ENCODE results near the gene KRTAP5-11.
"Not testable (repeated sequence)": the region's sequence is repeated elsewhere in the genome, so short reads cannot be mapped to it uniquely, and the experiment has no call there.

The KRTAP5-11 gene

GRCh38 chr11:71581826-71582225 is 849 bp downstream of the KRTAP5-11 start:
- Histone ChIP-seq H3K36me3 (ENCODE audit: control insufficient read depth, insufficient read depth, low read length) (no peaks in the 10 kb centered on the region), H3K4me3 (ENCODE audit: insufficient read depth, low read depth, low read length) (no peak overlapping the region), H3K4me1 (ENCODE audit: control insufficient read depth, insufficient read depth, low read length) (no peaks in the 10 kb centered on the region), H3K9me3 (ENCODE audit: control insufficient read depth, low read length) (no peaks in the 10 kb centered on the region), H3K27ac (ENCODE audit: insufficient read depth, low read depth, low read length, poor library complexity, severe bottlenecking) (no peak overlapping the region), H3K27me3 (ENCODE audit: control insufficient read depth, insufficient read depth, low read length, poor library complexity, severe bottlenecking) (no peaks in the 10 kb centered on the region)
- 91 to 95% methylated on average over 4 of the region's 4 CpGs for WGBS, 2 experiments

GRCh38 chr11:71580057-71581003 is 2.3 kb downstream of the KRTAP5-11 start:
- 26 to 35% methylated on average over 8 of the region's 8 CpGs for WGBS, 2 experiments
- no peak overlapping the region for H3K4me3 ChIP-seq (ENCODE audit: insufficient read depth, low read depth, low read length)
- no peak overlapping the region for H3K27ac ChIP-seq (ENCODE audit: insufficient read depth, low read depth, low read length, poor library complexity, severe bottlenecking)
- no peaks in the 10 kb centered on the region for H3K4me1 ChIP-seq (ENCODE audit: control insufficient read depth, insufficient read depth, low read length)
- no peaks in the 10 kb centered on the region for H3K27me3 ChIP-seq (ENCODE audit: control insufficient read depth, insufficient read depth, low read length, poor library complexity, severe bottlenecking)
- no peaks in the 10 kb centered on the region for H3K36me3 ChIP-seq (ENCODE audit: control insufficient read depth, insufficient read depth, low read length)
- no peaks in the 10 kb centered on the region for H3K9me3 ChIP-seq (ENCODE audit: control insufficient read depth, low read length)

- H3K4me1 ChIP-seq (ENCODE audit: control insufficient read depth, insufficient read depth, low read length); H3K36me3 ChIP-seq (ENCODE audit: control insufficient read depth, insufficient read depth, low read length); H3K27me3 ChIP-seq (ENCODE audit: control insufficient read depth, insufficient read depth, low read length, poor library complexity, severe bottlenecking); H3K27ac ChIP-seq (ENCODE audit: insufficient read depth, low read depth, low read length, poor library complexity, severe bottlenecking); H3K4me3 ChIP-seq (ENCODE audit: insufficient read depth, low read depth, low read length); H3K9me3 ChIP-seq (ENCODE audit: control insufficient read depth, low read length): not testable (repeated sequence)
- WGBS, 2 experiments: 71 to 76% methylated on average over 7 of the region's 7 CpGs
These were observed 3.2 kb downstream of the KRTAP5-11 start for GRCh38 chr11:71579513-71579912.

GRCh38 chr11:71577469-71578004 is 5.1 kb downstream of the KRTAP5-11 start:
- WGBS, 2 experiments: 92 to 94% methylated on average over 7 of the region's 7 CpGs
- H3K36me3 ChIP-seq (ENCODE audit: control insufficient read depth, insufficient read depth, low read length): no peaks in the 10 kb centered on the region
- H3K4me1 ChIP-seq (ENCODE audit: control insufficient read depth, insufficient read depth, low read length): no peaks in the 10 kb centered on the region
- H3K27me3 ChIP-seq (ENCODE audit: control insufficient read depth, insufficient read depth, low read length, poor library complexity, severe bottlenecking): no peaks in the 10 kb centered on the region
- H3K9me3 ChIP-seq (ENCODE audit: control insufficient read depth, low read length): no peaks in the 10 kb centered on the region
- H3K27ac ChIP-seq (ENCODE audit: insufficient read depth, low read depth, low read length, poor library complexity, severe bottlenecking): no peak overlapping the region
- no peak overlapping the region for H3K4me3 ChIP-seq (ENCODE audit: insufficient read depth, low read depth, low read length)

GRCh38 chr11:71576688-71577465 is 5.8 kb downstream of the KRTAP5-11 start:
- not testable (repeated sequence) for H3K9me3 ChIP-seq (ENCODE audit: control insufficient read depth, low read length); H3K36me3 ChIP-seq (ENCODE audit: control insufficient read depth, insufficient read depth, low read length); H3K4me1 ChIP-seq (ENCODE audit: control insufficient read depth, insufficient read depth, low read length); H3K27ac ChIP-seq (ENCODE audit: insufficient read depth, low read depth, low read length, poor library complexity, severe bottlenecking); H3K4me3 ChIP-seq (ENCODE audit: insufficient read depth, low read depth, low read length); H3K27me3 ChIP-seq (ENCODE audit: control insufficient read depth, insufficient read depth, low read length, poor library complexity, severe bottlenecking)
- WGBS, 2 experiments: 94 to 95% methylated on average over 33 to 38 of the region's 41 CpGs

- H3K4me3 ChIP-seq (ENCODE audit: insufficient read depth, low read depth, low read length): no peak overlapping the region
- H3K9me3 ChIP-seq (ENCODE audit: control insufficient read depth, low read length): no peaks in the 10 kb centered on the region
- H3K36me3 ChIP-seq (ENCODE audit: control insufficient read depth, insufficient read depth, low read length): no peaks in the 10 kb centered on the region
- H3K4me1 ChIP-seq (ENCODE audit: control insufficient read depth, insufficient read depth, low read length): no peaks in the 10 kb centered on the region
- WGBS, 2 experiments: 95 to 100% methylated on average over 4 of the region's 4 CpGs
- H3K27me3 ChIP-seq (ENCODE audit: control insufficient read depth, insufficient read depth, low read length, poor library complexity, severe bottlenecking): no peaks in the 10 kb centered on the region
- no peak overlapping the region for H3K27ac ChIP-seq (ENCODE audit: insufficient read depth, low read depth, low read length, poor library complexity, severe bottlenecking)
These were observed 6.8 kb downstream of the KRTAP5-11 start for GRCh38 chr11:71575723-71576424.

GRCh38 chr11:71574418-71574817 is 8.3 kb downstream of the KRTAP5-11 start:
- H3K4me1 ChIP-seq (ENCODE audit: control insufficient read depth, insufficient read depth, low read length): no peaks in the 10 kb centered on the region
- H3K4me3 ChIP-seq (ENCODE audit: insufficient read depth, low read depth, low read length): no peak overlapping the region
- no peaks in the 10 kb centered on the region for H3K9me3 ChIP-seq (ENCODE audit: control insufficient read depth, low read length)
- H3K36me3 ChIP-seq (ENCODE audit: control insufficient read depth, insufficient read depth, low read length): no peaks in the 10 kb centered on the region
- 86 to 89% methylated on average over 5 of the region's 5 CpGs for WGBS, 2 experiments
- H3K27me3 ChIP-seq (ENCODE audit: control insufficient read depth, insufficient read depth, low read length, poor library complexity, severe bottlenecking): no peaks in the 10 kb centered on the region
- no peak overlapping the region for H3K27ac ChIP-seq (ENCODE audit: insufficient read depth, low read depth, low read length, poor library complexity, severe bottlenecking)

GRCh38 chr11:71572811-71573210 is 9.9 kb downstream of the KRTAP5-11 start:
- H3K4me1 ChIP-seq (ENCODE audit: control insufficient read depth, insufficient read depth, low read length): no peaks in the 10 kb centered on the region
- H3K36me3 ChIP-seq (ENCODE audit: control insufficient read depth, insufficient read depth, low read length): no peaks in the 10 kb centered on the region
- H3K27me3 ChIP-seq (ENCODE audit: control insufficient read depth, insufficient read depth, low read length, poor library complexity, severe bottlenecking): no peaks in the 10 kb centered on the region
- no peak overlapping the region for H3K27ac ChIP-seq (ENCODE audit: insufficient read depth, low read depth, low read length, poor library complexity, severe bottlenecking)
- no peak overlapping the region for H3K4me3 ChIP-seq (ENCODE audit: insufficient read depth, low read depth, low read length)
- WGBS, 2 experiments: 92 to 94% methylated on average over 11 of the region's 11 CpGs
- no peaks in the 10 kb centered on the region for H3K9me3 ChIP-seq (ENCODE audit: control insufficient read depth, low read length)

- H3K9me3 ChIP-seq (ENCODE audit: control insufficient read depth, low read length); H3K36me3 ChIP-seq (ENCODE audit: control insufficient read depth, insufficient read depth, low read length); H3K27ac ChIP-seq (ENCODE audit: insufficient read depth, low read depth, low read length, poor library complexity, severe bottlenecking); H3K4me3 ChIP-seq (ENCODE audit: insufficient read depth, low read depth, low read length); H3K4me1 ChIP-seq (ENCODE audit: control insufficient read depth, insufficient read depth, low read length); H3K27me3 ChIP-seq (ENCODE audit: control insufficient read depth, insufficient read depth, low read length, poor library complexity, severe bottlenecking): not testable (repeated sequence)
- WGBS, 2 experiments: 92 to 93% methylated on average over 36 of the region's 39 CpGs
These were observed 11.4 kb downstream of the KRTAP5-11 start for GRCh38 chr11:71571101-71571850.

All from ectodermal cell (in vitro differentiated cells).